GM21360 (cell line): ENCODE results near the gene ZCWPW1.
"Not testable (repeated sequence)": the region's sequence is repeated elsewhere in the genome, so short reads cannot be mapped to it uniquely, and the experiment has no call there.

Source experiments
- ATAC-seq: cut with Tn5 transposase; IDR thresholded peaks from one replicate; pipeline ENCODE4 v1.9.1; 2021; ENCODE audit warnings: mild to moderate bottlenecking, moderate library complexity; ENCODE audit not compliant: unreplicated experiment

Gene ZCWPW1

DNA sequence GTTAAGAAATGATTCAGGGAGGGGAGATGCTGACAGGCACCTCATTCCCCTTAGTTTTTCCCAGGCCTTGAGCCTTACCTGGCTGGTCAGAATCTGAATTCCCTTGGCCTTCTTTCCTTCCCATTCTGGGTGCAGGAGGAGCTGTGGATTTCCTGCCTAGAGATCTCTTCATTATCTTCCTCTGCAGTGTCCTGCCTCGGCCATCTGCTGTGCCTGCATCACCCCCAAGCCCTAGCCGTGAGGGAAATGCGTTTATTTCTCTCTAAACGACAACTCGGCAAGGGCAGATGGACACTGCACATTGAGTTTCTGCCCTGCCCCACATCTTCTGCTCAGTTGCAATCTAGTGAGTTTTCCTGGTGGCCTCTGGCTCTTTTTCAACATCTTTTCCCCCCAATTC lies 26.7 kb downstream of the ZCWPW1 start:
- ATAC-seq, result no peak

DNA sequence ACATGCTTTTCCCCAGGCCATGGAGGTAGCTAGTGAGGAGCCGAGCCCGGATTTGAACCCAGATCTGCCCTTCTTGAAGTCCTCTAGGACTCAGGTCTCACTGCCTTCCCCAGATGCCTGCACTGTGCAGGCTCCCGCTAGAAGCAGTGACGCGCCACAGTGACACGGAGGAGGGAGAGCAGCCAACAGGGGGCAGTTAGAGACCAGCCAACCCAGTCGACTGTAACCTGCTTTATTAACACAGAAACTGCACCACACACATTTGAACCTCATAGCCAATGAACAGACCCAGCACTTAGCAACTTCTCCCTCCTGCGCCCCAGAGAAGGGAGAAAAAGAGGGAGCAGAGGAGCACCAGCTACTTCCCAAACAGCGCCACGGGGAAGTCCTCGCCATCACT lies 27.8 kb downstream of the ZCWPW1 start:
- ATAC-seq, result no peak

DNA sequence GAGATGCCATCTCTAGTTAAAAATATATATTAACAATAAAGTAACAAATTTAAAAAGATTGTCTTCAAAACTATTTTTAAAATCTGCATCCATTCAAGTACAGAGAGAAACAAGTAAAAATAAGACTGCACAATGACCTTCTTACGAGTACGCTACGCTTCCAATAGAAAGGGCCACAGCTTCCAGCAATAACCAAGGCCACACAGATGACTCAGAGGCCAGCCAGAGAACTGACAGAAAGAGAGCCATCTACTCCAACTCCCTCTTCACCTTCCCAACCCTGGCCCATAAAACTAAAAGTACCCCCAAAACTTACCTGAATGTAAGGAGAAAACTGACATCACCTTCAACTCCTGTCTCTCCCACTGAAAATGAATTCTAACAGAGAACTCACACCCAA lies 28.5 kb downstream of the ZCWPW1 start:
- no peak for ATAC-seq

DNA sequence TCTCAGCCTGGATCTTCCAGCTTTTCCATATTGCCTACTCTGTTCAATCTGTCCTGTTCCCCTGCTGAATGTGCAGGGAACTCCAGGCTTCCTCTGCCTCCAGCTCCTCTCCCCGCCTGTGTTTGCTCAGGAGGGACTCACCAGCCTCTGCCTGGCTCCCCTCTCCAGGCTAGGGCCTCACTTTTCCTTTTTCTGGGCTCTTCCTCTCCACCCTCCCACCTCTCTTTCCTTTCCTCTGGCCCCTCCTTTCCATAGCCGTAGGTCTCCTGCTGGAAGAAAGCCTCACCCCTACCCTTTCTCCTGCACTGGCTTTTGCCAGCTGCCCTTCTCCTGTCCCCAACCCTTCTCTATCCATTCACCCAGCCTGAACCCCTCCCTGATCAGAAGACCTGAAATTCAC lies 30.3 kb downstream of the ZCWPW1 start:
- ATAC-seq, result no peak

DNA sequence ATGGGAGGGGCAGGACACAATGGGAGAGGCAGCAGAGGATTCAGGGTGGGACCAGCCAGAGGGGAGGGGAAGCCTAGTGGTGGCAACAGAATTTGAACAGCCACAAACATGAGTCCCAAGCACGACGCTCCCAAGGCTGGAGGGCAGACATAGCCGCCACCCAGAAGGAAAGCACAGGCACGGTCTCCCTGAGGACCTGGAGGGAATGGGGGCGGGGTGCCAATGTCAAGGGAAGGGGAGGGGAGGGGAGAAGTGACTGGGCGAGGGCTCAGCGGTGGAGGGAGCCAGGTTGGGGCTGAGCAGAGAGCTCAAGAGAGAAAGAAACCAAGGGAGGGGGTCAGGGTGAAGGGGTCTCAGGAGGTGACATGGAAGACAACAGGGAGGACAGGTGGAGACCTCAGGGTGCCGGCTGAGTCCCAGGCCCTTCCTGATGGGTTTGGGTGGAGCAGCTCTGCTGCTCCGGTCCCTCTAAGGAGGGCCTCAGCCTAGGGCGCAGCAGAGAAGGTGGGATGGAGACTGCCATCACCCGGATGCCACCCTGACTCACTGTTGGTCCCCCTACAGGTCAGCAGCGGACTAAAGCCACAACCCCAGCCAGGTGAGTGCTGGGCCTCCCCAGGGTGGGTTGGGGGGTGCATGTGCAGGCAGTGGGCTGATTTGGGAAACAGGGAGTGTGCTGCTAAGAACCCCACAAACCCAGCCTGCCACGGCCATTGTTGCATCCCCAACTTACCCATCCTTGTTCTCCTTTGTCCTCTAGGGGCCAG lies 31.0 kb downstream of the ZCWPW1 start:
- no peak for ATAC-seq

DNA sequence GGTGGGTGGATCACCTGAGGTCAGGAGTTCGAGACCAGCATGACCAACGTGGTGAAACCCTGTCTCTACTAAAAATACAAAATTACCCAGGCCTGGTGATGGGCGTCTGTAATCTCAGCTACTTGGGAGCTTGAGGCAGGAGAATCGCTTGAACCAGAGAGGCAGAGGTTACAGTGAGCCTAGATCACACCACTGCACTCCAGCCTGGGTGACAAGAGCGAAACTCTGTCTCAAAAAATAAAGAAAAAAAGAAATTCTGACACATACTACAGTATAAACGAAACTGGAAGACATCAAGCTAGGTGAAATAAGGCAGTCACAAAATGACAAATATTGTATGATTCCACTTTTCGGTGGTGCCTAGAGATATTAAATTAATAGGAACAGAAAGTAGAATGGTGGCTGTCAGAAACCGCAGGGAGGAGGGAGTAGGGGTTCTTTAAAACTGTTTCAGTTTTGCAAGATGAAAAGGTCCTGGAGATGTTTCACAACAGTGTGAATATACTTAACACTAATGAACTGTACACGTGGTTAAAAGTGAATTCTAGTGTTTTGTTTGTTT lies 32.0 kb downstream of the ZCWPW1 start:
- ATAC-seq, result peak; percentile 78

DNA sequence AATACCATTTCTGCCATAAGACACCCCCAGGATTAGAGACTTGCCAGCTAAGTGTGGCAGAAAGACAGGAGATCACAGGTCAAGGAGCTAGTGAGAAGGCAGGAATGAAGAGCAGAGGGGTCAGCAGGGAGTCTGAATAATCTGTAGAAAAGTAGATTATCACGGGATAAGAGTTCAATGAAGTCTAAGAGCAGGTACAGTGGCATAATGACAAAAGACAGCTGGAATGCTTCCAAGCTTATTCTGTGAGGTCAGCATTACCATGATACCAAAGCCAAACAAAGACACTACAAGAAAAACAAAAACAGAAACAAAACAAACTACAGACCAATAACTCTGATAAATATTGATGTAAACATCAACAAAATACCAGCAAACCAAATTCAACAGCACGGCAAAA lies 34.4 kb downstream of the ZCWPW1 start:
- no peak for ATAC-seq

DNA sequence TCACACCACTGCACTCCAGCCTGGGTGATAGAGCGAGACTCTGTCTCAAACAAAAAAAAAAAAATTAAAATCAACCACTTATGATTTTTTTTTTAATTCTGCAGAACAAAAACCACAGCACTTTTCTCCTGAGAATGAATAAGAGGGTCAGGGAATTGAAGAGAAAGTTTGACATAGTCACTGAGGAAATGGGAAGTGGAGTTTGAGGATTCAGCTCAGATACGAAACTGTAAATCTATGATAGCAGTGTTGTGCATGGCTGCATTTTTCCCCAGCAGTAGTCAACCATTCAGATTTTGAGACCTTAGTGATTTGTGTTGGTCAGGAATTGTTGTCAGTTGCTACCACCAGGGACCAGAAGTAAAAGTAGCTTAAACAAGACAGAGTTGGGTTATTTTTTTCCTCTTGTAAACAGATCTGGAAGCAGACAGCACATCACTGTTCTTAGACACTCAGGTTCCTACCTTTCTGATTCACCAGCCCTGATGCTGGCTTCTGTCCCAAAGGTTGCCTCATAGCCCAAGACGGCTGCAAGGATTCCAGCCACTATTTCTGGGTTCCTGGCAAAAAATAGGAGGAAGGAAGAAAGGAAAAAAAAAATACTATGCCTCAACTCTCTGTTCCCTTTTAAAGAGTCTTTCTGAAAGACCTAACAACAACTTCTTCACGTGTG lies 35.1 kb downstream of the ZCWPW1 start:
- no peak for ATAC-seq

DNA sequence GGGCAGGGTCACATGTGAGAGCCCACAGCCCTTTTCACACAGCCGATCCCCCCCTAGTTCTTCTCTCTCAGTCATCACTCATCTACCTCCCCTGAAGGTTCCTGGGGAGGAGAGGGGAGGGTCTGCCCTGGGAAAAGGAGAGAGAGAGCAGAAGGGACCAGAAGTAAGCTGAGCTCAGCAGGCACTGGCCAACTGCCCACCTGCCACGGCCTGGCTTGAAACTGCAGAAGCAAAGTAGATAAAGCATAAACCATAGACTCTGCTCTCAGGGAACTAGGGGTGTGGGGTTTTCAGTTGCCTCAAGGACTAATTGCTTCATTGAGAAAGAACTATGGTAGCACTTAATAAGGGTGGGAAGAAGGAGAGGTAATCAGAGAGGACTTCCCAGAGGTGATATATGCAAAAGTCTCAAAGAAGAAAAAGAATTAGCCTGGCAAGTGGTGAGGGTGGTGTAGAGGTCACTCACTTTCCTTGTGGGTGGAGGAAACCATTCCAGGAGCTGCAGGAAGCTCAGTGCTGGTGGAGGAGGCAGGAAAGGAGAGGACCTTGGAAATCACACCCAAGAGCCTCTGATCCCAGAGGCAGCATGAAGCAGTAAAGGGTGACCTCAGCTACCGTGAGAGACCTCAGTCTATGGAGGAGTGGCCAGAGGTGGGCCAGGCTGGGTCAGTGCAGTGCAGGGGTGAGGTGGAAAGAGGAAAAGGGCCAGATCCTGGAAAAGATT lies 38.1 kb downstream of the ZCWPW1 start:
- ATAC-seq, result no peak

DNA sequence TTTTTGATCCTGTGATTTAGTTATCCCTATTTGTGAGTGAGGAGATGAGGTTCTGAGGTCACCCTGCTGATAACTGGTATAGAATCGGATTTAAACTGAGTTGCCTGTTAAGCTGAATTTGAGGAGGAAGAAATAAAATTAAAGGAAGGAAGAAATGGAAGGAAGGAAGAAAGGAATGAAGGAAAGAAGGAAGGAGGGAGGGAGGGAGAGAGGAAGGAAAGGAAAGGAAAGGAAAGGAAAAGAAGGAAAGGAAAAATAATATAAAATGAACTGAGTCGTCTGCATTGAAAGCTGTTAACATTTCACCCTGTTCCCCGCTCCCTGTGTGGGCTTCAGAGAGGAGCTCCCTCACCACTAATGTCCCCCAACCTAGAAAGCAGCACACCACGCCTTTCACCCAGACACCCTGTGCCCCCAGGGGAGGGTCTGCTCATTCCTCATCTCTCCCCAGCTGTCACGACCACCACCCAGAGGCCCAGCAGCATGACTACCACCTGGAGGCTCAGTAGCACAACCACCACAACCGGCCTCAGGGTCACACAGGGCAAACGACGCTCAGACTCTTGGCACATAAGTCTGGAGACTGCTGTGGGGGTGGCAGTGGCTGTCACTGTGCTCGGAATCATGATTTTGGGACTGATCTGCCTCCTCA lies 38.9 kb downstream of the ZCWPW1 start:
- ATAC-seq, result no peak

DNA sequence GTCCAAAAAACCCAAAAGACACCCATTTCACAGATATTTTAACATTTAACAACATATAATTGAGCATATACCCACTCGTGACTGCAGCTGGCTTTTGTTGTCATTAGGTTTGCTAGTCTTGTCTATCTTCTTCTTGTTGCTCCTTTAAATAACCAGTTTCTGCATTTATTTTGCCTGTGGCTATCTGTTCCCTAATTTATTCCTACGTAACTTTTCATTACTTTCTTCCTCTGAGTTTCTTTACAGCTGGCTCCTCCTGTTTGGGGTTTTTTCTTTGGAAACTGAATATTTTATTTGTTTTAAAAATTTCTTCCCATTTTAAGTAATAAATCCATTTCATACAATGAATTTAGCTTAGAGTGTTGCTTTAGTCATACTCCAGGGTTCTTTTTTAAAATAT lies 40.8 kb downstream of the ZCWPW1 start:
- ATAC-seq, result no peak

DNA sequence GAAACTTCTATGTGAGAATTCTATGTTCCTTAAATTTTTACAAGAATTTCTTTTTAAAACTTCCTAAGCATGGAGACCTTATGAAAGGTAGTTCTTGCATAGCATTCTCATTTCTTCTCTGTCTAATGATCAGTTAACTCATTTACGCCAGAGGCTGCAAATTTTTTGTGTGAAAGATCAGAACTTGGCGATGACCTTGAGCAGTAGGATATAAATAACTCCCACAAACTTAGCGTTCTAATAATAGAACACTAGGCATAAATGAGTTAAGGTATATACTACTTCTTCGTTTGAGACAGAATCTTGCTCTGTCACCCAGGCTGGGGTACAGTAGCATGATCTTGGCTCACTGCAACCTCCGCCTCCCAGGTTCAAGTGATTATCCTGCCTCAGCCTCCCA lies 41.6 kb downstream of the ZCWPW1 start:
- no peak for ATAC-seq

DNA sequence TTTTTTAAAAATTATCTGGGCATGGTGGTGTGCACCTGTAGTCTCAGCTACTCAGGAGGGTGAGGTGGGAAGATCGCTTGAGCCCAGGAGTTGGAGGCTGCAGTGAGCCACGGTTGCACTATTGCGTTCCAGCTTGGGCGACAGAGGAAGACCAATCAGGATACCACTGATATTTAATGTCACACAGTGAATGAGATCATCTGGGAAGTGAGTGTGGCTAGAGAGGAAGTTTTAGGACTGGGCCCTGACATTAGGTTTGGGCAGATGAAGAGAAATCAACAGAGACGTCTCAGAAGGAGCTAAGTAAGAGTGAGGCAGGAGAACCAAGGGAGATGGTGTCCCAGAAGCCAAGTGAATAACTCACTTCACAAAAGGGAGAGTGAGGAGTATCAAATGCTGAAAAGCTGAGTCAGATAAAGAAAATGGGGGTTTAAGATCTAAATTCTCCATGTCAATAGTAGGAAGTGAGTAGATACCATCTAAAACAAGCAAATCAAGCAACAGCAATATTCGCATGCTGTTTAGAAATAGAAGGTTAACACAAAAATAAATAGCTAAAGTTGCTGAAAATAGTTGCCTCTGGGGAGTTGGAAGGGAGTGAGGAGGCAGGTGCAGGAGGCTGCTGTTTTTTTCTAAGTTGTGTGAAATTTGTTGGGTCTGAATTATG lies 43.7 kb downstream of the ZCWPW1 start:
- no peak for ATAC-seq

DNA sequence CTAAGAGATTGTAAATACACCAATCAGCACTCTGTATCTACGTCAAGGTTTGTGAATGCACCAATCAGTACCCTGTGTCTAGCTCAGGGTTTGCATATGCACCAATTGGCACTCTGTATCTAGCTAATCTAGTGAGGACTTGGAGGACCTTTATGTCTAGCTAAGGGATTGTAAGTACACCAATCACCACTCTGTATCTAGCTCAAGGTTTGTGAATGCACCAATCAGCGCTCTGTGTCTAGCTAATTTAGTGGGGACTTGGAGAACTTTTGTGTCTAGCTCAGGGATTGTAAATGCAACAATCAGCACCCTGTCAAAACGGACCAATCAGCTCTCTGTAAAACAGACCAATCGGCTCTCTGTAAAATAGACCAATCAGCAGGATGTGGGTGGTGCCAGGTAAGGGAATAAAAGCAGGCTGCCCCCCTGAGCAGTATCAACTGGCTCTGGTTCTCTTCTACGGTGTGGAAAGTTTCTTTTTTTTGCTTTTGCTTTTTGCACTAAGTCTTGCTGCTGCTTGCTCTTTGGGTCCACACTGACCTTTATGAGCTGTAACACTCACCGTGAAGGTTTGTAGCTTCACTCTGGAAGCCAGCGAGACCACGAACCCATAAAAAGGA lies 46.2 kb downstream of the ZCWPW1 start:
- not testable (repeated sequence) for ATAC-seq

DNA sequence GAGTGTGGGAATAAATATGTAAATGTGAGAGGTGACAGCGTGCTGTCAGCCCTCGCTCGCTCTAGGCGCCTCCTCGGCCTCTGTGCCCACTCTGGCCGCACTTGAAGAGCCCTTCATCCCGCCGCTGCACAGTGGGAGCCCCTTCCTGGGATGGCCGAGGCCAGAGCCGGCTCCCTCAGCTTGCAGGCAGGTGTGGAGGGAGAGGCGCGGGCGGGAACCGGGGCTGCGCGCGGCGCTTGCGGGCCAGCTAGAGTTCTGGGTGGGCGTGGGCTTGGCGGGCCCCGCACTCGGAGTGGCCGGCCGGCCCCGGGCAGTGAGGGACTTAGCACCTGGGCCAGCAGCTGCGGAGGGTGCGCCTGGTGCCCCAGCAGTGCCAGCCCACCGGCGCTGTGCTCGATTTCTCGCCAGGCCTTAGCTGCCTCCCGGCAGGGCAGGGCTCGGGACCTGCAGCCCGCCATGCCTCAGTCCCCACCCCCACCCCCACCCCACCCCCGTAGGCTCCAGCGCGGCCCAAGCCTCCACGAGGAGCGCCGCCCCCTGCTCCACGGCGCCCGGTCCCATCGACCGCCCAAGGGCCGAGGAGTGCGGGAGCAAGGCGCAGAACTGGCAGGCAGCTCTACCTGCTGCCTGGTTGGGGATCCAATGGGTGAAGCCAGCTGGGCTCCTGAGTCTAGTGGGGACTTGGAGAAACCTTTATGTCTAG lies 46.8 kb downstream of the ZCWPW1 start:
- ATAC-seq, result not testable (repeated sequence)

DNA sequence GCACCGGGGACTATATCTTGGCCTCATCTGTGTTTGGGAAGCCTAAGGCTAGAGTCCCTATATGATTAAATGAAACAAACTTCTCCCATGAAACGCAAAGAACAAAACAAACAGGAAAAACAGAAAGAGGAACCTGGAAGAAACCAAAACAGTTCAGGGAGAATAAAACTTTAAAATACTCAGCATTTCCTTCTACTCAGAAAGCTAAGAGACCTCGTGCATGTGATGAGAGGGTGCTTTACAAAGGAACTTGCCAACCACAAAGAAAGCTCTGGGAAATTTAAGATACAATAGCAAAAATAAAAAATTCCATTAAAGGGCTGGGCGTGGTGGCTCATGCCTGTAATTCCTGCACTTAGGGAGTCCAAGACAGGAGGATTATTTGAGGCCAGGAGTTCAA lies 48.3 kb downstream of the ZCWPW1 start:
- no peak for ATAC-seq

DNA sequence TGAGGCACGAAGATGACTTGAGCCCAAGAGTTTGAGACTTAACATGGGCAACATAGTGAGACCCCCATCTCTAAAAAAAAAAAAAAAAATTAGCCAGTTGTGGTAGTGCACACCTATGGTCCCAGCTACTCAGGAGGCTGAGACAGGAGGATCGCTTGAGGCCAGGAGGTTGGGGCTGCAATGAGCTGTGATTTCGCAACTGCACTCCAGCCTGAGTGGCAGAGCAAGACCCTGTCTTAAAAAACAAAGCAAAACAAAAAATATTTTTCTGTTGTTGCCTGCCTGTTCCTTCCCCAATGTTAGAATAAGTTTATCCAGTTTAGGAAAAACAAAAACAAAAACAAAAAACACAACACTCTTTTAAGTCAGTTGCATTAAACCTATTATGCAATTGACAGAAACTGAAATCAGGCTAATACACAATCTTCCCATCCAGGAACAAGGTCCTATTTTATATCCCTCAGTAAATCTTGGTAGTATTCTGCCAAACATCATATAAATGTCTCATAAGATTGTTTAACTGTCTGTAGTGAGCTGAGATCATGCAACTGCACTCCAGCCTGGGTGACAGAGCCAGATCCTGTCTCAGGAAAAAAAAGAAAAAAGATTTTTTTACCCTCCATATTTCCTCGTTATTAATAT lies 50.3 kb downstream of the ZCWPW1 start:
- no peak for ATAC-seq

DNA sequence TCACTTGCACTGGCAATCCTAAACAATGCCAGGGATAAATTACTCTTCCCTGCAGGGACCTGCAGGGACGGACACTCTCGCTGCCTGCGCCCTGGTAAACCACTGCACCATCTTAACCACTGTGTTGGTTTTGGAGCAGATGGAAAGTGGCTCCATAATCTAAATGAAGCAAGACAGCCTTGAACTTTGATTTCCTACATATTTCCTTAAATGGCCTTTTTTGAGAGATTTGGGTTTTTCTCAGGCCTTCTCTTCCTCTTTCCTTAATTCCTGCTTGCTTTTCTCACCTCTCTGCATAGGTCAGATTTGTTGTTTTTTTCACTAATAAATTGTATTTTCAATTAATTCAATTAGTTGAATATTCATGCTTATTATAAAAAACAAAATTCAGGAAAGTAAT lies 52.4 kb downstream of the ZCWPW1 start:
- ATAC-seq, result no peak

DNA sequence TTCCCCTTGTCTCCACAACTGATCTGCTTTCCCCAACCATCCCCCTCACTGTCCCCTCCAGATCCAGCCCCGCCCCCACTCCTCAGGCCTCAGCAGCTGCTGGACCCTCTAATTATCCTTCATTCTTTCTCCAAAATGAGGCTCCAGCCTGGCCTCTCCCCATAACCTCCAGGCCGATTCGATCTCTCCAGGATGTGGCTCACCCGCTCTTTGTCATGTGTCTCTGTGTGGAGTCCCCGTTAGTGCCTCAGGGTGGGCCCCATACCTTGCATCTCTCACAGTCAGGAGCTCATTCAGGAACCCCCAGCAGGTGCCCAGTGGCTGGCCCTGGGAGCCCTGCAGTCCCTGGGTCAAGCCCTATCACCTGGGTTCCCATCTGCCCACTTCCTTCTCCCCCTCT lies 53.9 kb downstream of the ZCWPW1 start:
- no peak for ATAC-seq
